HepG2 (cell line): ENCODE results near the gene ACACA. TPM values are rescaled to one million over a fixed set of nuclear protein-coding genes. Genes with fewer than 3 reads are reported as not detected.
A peak's percentile ranks its signal among the peaks of the same experiment; 100 is the strongest.
"Not testable (repeated sequence)": the region's sequence is repeated elsewhere in the genome, so short reads cannot be mapped to it uniquely, and the experiment has no call there.

Source experiments
- ATAC-seq: fragments of 200-7000 bp; cut with Tn5 transposase; 3 replicates; pipeline ENCODE4 v1.9.1; 2020; ENCODE audit warnings: mild to moderate bottlenecking, moderate library complexity
- BruUV-seq: library from RNA; stranded (reverse); fragments of 400-500 nt; replicated peaks from 2 replicates; lab custom pipeline; 2021; lab: Mats Ljungman, UMichigan
- CTCF ChIA-PET: fragments of 300-600 bp; formaldehyde crosslinking; extraction: SDS; loops from one replicate; lab custom pipeline; 2021; ENCODE audit warnings: low total read pairs, inconsistent platforms, low intra/inter-chr PET ratio; lab: Yijun Ruan, JAX
- POLR2A ChIA-PET: fragments of 350-600 bp; sonication (Branson Sonifier 250); formaldehyde crosslinking; loops from one replicate; lab custom pipeline; 2020; ENCODE audit warnings: antibody characterized with exemption, inconsistent platforms; lab: Yijun Ruan, JAX
- DNase-seq: peaks from one replicate; pipeline ENCODE4 v3.0.0-alpha.2; 2015; ENCODE audit warnings: low spot score
- FAIRE-seq: peaks from 3 replicates; lab custom pipeline; 2011; peaks lifted over from hg19 to GRCh38; lab: Jason Lieb, UNC
- H2AFZ ChIP-seq: one replicate; pipeline ENCODE4 v1.6.1; 2011; ENCODE audit warnings: low read length, inconsistent platforms
- H3K27ac ChIP-seq: fragments of 300-600 bp; 3 replicates; pipeline ENCODE4 v1.8.0; 2011; ENCODE audit warnings: mixed run types, mild to moderate bottlenecking, mixed read lengths, low read length, inconsistent platforms; ENCODE audit not compliant: insufficient read depth; ENCODE audit errors: extremely low read length
- H3K27me3 ChIP-seq, 2 experiments: fragments of 200-600 bp in 1 of 2; 2 replicates in 1 of 2; 3 replicates in 1 of 2; pipeline versions ENCODE4 v1.6.0 to v1.8.0; 2011; ENCODE audit warnings: low read length in 2 of 2, mild to moderate bottlenecking in 2 of 2, moderate library complexity in 2 of 2, inconsistent platforms in 1 of 2; ENCODE audit not compliant: insufficient read depth in 2 of 2, control insufficient read depth in 1 of 2
- H3K36me3 ChIP-seq, 2 experiments: fragments of 200-600 bp in 1 of 2; replicated peaks in 1 of 2; 2 replicates in 1 of 2; 3 replicates in 1 of 2; pipeline versions ENCODE4 v1.5.1 to v1.8.0; 2011; ENCODE audit warnings: low read length in 2 of 2, inconsistent platforms in 1 of 2; ENCODE audit not compliant: insufficient read depth in 2 of 2, control insufficient read depth in 1 of 2
- H3K4me1 ChIP-seq: 2 replicates; pipeline ENCODE4 v1.5.1; 2012; ENCODE audit warnings: low read length, inconsistent platforms; ENCODE audit not compliant: insufficient read depth
- H3K4me2 ChIP-seq: 2 replicates; pipeline ENCODE4 v1.6.0; 2011; ENCODE audit warnings: low read depth, low read length, inconsistent platforms
- H3K4me3 ChIP-seq, 3 experiments: fragments of 200-600 bp in 1 of 3; sonication (generic), shearing (Covaris generic) in 1 of 3; replicated peaks in 1 of 3; 2 replicates each; pipeline ENCODE4 v1.5.1; 2011 to 2016; ENCODE audit warnings: low read length in 3 of 3, inconsistent platforms in 2 of 3, low read depth in 2 of 3, mild to moderate bottlenecking in 2 of 3, control low read depth in 1 of 3, mixed read lengths in 1 of 3; ENCODE audit not compliant: insufficient read depth in 1 of 3
- H3K79me2 ChIP-seq: one replicate; pipeline ENCODE4 v1.6.1; 2011; ENCODE audit warnings: low read length, inconsistent platforms; ENCODE audit not compliant: insufficient read depth
- H3K9ac ChIP-seq: 2 replicates; pipeline ENCODE4 v1.6.0; 2011; ENCODE audit warnings: mild to moderate bottlenecking, low read depth, low read length, inconsistent platforms; ENCODE audit not compliant: insufficient read depth
- H3K9me3 ChIP-seq: 2 replicates; pipeline ENCODE4 v1.5.1; 2012; ENCODE audit warnings: mild to moderate bottlenecking, low read length
- H4K20me1 ChIP-seq: 2 replicates; pipeline ENCODE4 v1.6.0; 2011; ENCODE audit warnings: inconsistent platforms, mild to moderate bottlenecking, low read length, moderate library complexity; ENCODE audit not compliant: insufficient read depth
- ATF7-NPFF ChIP-seq: sonication (generic); formaldehyde crosslinking; IDR thresholded peaks from 2 replicates; pipeline ENCODE4 v1.8.1; 2023; ENCODE audit warnings: mild to moderate bottlenecking, low read depth, missing genetic modification reagents, moderate library complexity
- CREB1 ChIP-seq, 2 experiments: fragments of 450-650 bp in 1 of 2; IDR thresholded peaks; 2 replicates each; pipeline ENCODE4 v1.6.1; 2016 to 2017; ENCODE audit warnings: control low read depth in 1 of 2, mild to moderate bottlenecking in 1 of 2, missing compliant biosample characterization in 1 of 2, missing genetic modification characterization in 1 of 2
- MXD4 ChIP-seq: IDR thresholded peaks from 2 replicates; pipeline ENCODE4 v1.6.1; 2016; ENCODE audit warnings: mild to moderate bottlenecking, missing biosample characterization, missing genetic modification reagents
- PHF5A ChIP-seq: IDR thresholded peaks from one replicate; pipeline ENCODE4 v1.6.1; 2018; ENCODE audit warnings: low read depth, missing genetic modification reagents; ENCODE audit not compliant: unreplicated experiment
- RBAK ChIP-seq: sonication (generic); formaldehyde crosslinking; IDR thresholded peaks from 2 replicates; pipeline ENCODE4 v1.5.1; 2020; ENCODE audit warnings: mild to moderate bottlenecking, missing genetic modification reagents
- SOX5 ChIP-seq: IDR thresholded peaks from 2 replicates; pipeline ENCODE4 v1.6.1; 2016; ENCODE audit warnings: borderline replicate concordance
- SRSF9 ChIP-seq: fragments of 200-400 bp; formaldehyde crosslinking; IDR thresholded peaks from 2 replicates; pipeline ENCODE4 v1.6.1; 2018; ENCODE audit warnings: borderline replicate concordance, mild to moderate bottlenecking, low read depth, low read length; ENCODE audit not compliant: insufficient read depth, poor library complexity, severe bottlenecking
- ZNF761 ChIP-seq: sonication (generic); formaldehyde crosslinking; conservative IDR thresholded peaks from 2 replicates; pipeline ENCODE4 v1.4.0; 2020; ENCODE audit warnings: mild to moderate bottlenecking, missing genetic modification reagents
- WGBS: methylation state at CpG from one replicate; pipeline ENCODE4 v1.1.6; 2017; ENCODE audit warnings: low lambda C conversion rate; 5-methylcytosine and 5-hydroxymethylcytosine counted together
- in situ Hi-C: cut with HindIII; loops from 2 replicates; pipeline ENCODE4 v1.10.0; 2017; ENCODE audit warnings: low pct_unique_long_range_greater_than_20kb; ENCODE audit not compliant: extremely low pct_ligation_motif_present
- intact Hi-C: fragments of 100-400 bp; cut with micrococcal nuclease; formaldehyde crosslinking; loops from one replicate; pipeline ENCODE4 v1.10.0; 2022; ENCODE audit not compliant: unreplicated experiment
- polyA plus RNA-seq, 8 experiments: library from polyadenylated mRNA; depleted of rRNA in 3 of 8; stranded (reverse) in 7 of 8; unstranded in 1 of 8; fragments of >200 nt; fragmentation: Illumina TruSeq in 4 of 8; extraction: Trizol in 4 of 8; gene quantifications; 2 replicates each; pipeline versions ENCODE4 v1.2.1 to v1.2.3, GENCODE V29; 2011 to 2016; ENCODE audit warnings: low read depth in 4 of 8, missing spikeins in 1 of 8, mixed read lengths in 1 of 8; ENCODE audit not compliant: insufficient read depth in 1 of 8
- total RNA-seq, 5 experiments: library from RNA; depleted of rRNA; stranded (reverse); fragments of >200 nt; fragmentation: Illumina TruSeq; extraction: Trizol; gene quantifications; 2 replicates each; pipeline ENCODE4 v1.2.3, GENCODE V29; 2016; ENCODE audit warnings: low read depth in 1 of 5
- TF ChIP-seq, protein P1 (sequence below): sonication (generic); formaldehyde crosslinking; IDR thresholded peaks from 2 replicates; pipeline ENCODE4 v1.4.0; 2020; ENCODE audit warnings: missing genetic modification reagents, mild to moderate bottlenecking, borderline replicate concordance
- TF ChIP-seq, protein P2 (sequence below): sonication (generic); formaldehyde crosslinking; IDR thresholded peaks from 2 replicates; pipeline ENCODE4 v1.5.1; 2020; ENCODE audit warnings: mild to moderate bottlenecking, moderate library complexity, missing genetic modification reagents
- TF ChIP-seq, protein P3 (sequence below): sonication (generic); formaldehyde crosslinking; IDR thresholded peaks from 2 replicates; pipeline ENCODE4 v1.8.1; 2023; ENCODE audit warnings: mild to moderate bottlenecking, missing genetic modification reagents, borderline replicate concordance
- TF ChIP-seq, protein P4 (sequence below): fragments of 450-650 bp; IDR thresholded peaks from 2 replicates; pipeline ENCODE4 v1.6.1; 2017

The ACACA gene
- total and polyA plus RNA-seq, 2 of the 13 experiments (the other 11 are each of a cell fraction or from before 2014, with no cell fraction given), result 39.2 to 47.2 TPM

DNA sequence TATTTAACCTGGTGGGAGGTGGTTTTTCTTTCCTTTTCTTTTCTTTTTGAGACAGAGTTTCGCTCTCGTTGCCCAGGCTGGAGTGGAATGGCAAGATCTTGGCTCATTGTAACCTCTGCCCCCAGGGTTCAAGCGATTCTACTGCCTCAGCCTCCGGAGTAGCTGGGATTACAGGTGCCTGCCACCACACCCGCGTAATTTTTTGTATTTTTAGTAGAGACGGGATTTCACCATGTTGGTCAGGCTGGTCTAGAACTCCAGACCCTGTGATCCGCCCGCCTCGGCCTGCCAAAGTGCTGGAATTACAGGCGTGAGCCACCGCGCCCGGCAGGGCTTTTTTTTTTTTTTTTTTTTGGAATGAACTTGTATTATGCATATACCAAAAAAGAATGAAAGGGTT is 1.1 kb downstream of the ACACA start:
- H3K36me3 ChIP-seq, ATAC-seq, BruUV-seq, FAIRE-seq, intact Hi-C loops, DNase-seq, H4K20me1 ChIP-seq, H2AFZ ChIP-seq, CTCF ChIA-PET, H3K27me3 ChIP-seq, in situ Hi-C loops, H3K9me3 ChIP-seq: not testable (repeated sequence)
- TF ChIP-seq, protein P1, sequence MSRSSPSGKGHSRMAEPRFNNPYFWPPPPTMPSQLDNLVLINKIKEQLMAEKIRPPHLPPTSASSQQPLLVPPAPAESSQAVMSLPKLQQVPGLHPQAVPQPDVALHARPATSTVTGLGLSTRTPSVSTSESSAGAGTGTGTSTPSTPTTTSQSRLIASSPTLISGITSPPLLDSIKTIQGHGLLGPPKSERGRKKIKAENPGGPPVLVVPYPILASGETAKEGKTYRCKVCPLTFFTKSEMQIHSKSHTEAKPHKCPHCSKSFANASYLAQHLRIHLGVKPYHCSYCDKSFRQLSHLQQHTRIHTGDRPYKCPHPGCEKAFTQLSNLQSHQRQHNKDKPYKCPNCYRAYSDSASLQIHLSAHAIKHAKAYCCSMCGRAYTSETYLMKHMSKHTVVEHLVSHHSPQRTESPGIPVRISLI (CRISPR knock-in tag), result peak; percentile 19; the same call in 1 of the 2 replicates
- 0 out of 2 replicates have a peak, but pooled peaks have one; percentile 14 for TF ChIP-seq ZNF761 (CRISPR knock-in tag)
- Histone ChIP-seq H3K9ac (peak overlapping the region; percentile 93), H3K4me3 (peak overlapping the region; percentile 75 to 87 (median 76)), H3K79me2 (peaks cover 22% of the 10 kb centered on the region), H3K4me2 (peak overlapping the region; percentile 92), H3K27ac (peak overlapping the region; percentile 87), H3K4me1 (peaks cover 34% of the 10 kb centered on the region)
- WGBS, result 11% methylated on average over 14 of the region's 14 CpGs
- POLR2A ChIA-PET, result interaction anchor here (1.0 kb wide), 1 partner anchor 47 kb away, joined by 4 read pairs; no protein-coding TSS in a partner anchor

DNA sequence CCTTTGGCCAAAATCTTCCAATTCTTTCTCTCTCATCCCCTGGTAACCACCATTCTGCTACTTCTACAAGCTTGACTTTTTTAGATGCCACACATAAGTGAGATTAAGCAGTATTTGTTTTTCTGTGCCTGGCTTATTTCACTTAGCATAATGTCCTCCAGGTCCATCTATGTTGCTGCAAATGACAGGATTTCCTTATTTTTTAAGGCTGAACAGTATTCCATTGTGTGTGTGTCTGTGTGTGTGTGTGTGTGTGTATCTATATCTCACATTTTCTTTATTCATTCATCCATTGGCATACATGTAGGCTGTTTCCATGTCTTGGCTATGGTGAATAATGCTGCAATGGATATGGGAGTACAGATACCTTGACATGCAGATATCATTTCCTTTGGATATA is 6.1 kb downstream of the ACACA start:
- H3K27ac ChIP-seq, result no peak overlapping the region
- H4K20me1 ChIP-seq, result no peaks in the 10 kb centered on the region
- H3K4me3 ChIP-seq, result no peak overlapping the region
- ATAC-seq (no peak), DNase-seq (no peak), FAIRE-seq (no peak)
- in situ Hi-C loops (no loop called here), intact Hi-C loops (no loop called here)
- no TSS peak for BruUV-seq
- no peaks in the 10 kb centered on the region for H3K9me3 ChIP-seq
- ChIA-PET CTCF (no interaction called here), POLR2A (interaction anchor here (1.2 kb wide), 1 partner anchor 89 kb away, joined by 3 read pairs; the partner anchor contains the start of gene DUSP14)
- peaks cover 27% of the 10 kb centered on the region for H3K4me1 ChIP-seq
- H2AFZ ChIP-seq, result no peak overlapping the region
- no peak overlapping the region for H3K4me2 ChIP-seq
- no peak overlapping the region for H3K9ac ChIP-seq
- H3K79me2 ChIP-seq, result peaks cover 12% of the 10 kb centered on the region
- no peaks in the 10 kb centered on the region for H3K27me3 ChIP-seq
- no peaks in the 10 kb centered on the region for H3K36me3 ChIP-seq
- TF ChIP-seq RBAK (CRISPR knock-in tag), result no peak
- TF ChIP-seq MXD4 (CRISPR knock-in tag), result no peak
- TF ChIP-seq, protein P2, sequence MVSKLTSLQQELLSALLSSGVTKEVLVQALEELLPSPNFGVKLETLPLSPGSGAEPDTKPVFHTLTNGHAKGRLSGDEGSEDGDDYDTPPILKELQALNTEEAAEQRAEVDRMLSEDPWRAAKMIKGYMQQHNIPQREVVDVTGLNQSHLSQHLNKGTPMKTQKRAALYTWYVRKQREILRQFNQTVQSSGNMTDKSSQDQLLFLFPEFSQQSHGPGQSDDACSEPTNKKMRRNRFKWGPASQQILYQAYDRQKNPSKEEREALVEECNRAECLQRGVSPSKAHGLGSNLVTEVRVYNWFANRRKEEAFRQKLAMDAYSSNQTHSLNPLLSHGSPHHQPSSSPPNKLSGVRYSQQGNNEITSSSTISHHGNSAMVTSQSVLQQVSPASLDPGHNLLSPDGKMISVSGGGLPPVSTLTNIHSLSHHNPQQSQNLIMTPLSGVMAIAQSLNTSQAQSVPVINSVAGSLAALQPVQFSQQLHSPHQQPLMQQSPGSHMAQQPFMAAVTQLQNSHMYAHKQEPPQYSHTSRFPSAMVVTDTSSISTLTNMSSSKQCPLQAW (CRISPR knock-in tag), result no peak
- TF ChIP-seq ATF7-NPFF, result no peak
- TF ChIP-seq, protein P3, sequence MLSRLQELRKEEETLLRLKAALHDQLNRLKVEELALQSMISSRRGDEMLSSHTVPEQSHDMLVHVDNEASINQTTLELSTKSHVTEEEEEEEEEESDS, result no peak
- no peak for TF ChIP-seq SRSF9
- no peak for TF ChIP-seq PHF5A (CRISPR knock-in tag)
- TF ChIP-seq SOX5 (CRISPR knock-in tag), result no peak
- TF ChIP-seq CREB1 (IDR thresholded peaks at IDR 0.05), result no peak
- TF ChIP-seq CREB1 (CRISPR knock-in tag; IDR thresholded peaks at IDR 0.05), result no peak
- TF ChIP-seq, protein P4, sequence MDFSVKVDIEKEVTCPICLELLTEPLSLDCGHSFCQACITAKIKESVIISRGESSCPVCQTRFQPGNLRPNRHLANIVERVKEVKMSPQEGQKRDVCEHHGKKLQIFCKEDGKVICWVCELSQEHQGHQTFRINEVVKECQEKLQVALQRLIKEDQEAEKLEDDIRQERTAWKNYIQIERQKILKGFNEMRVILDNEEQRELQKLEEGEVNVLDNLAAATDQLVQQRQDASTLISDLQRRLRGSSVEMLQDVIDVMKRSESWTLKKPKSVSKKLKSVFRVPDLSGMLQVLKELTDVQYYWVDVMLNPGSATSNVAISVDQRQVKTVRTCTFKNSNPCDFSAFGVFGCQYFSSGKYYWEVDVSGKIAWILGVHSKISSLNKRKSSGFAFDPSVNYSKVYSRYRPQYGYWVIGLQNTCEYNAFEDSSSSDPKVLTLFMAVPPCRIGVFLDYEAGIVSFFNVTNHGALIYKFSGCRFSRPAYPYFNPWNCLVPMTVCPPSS, result no peak
